ENCODE data around the gene SLC9C1. TPM values are rescaled to one million over a fixed set of nuclear protein-coding genes. Genes with fewer than 3 reads are reported as not detected.

The SLC9C1 gene
- polyA plus RNA-seq, 1 donor (not counting 4 experiments of a cell fraction or from before 2014, with no cell fraction given) = not detected

GRCh38 chr3:112289011-112289410 lies 5.0 kb downstream of the SLC9C1 start:
- no peaks in the 10 kb centered on the region for H3K9me3 ChIP-seq (ENCODE audit: control insufficient read depth, low read depth, low read length)
- H3K36me3 ChIP-seq (ENCODE audit: control insufficient read depth in 2 of 2, extremely low read depth in 1 of 2, insufficient read depth in 2 of 2, low read length in 2 of 2) = no peaks in the 10 kb centered on the region
- no peak for FAIRE-seq
- H3K9me1 ChIP-seq (ENCODE audit: control insufficient read depth, extremely low read depth, insufficient read depth, low read length) = no peaks in the 10 kb centered on the region
- TF ChIP-seq CTCF (optimal IDR thresholded peaks at IDR 0.05 in 1 of 3, IDR thresholded peaks at IDR 0.05 in 1 of 3, conservative IDR thresholded peaks at IDR 0.05 in 1 of 3; ENCODE audit: extremely low read depth in 1 of 3, insufficient read depth in 2 of 3, low read length in 3 of 3) (no peak), EZH2 (IDR thresholded peaks at IDR 0.05; ENCODE audit: low read length) (no peak)
- H3K4me3 ChIP-seq (ENCODE audit: control insufficient read depth in 2 of 3, extremely low read depth in 1 of 3, insufficient read depth in 2 of 3, low read depth in 1 of 3, low read length in 3 of 3) = no peak overlapping the region
- no peak for DNase-seq (ENCODE audit: low read depth, low spot score)
- H3K4me1 ChIP-seq (ENCODE audit: control insufficient read depth, extremely low read depth, insufficient read depth, low read length) = peaks cover 4% of the 10 kb centered on the region
- dilution Hi-C loops (cut with MboI; ENCODE audit: extremely low pct_ligation_motif_present, low sequenced_read_pairs) = no loop called here
- no peaks in the 10 kb centered on the region for H3K79me2 ChIP-seq (ENCODE audit: control insufficient read depth, insufficient read depth, low read length)
- H3K27ac ChIP-seq (ENCODE audit: control insufficient read depth, insufficient read depth, low read length) = no peak overlapping the region
- no peak overlapping the region for H2AFZ ChIP-seq (ENCODE audit: control insufficient read depth, low read length)
- H4K20me1 ChIP-seq (ENCODE audit: control insufficient read depth, extremely low read depth, insufficient read depth, low read length) = no peaks in the 10 kb centered on the region
- no peak overlapping the region for H3K9ac ChIP-seq (ENCODE audit: control insufficient read depth, extremely low read depth, insufficient read depth, low read length)
- no peaks in the 10 kb centered on the region for H3K27me3 ChIP-seq (ENCODE audit: control insufficient read depth, extremely low read depth, insufficient read depth, low read length)
- H3K4me2 ChIP-seq (ENCODE audit: control insufficient read depth, extremely low read depth, insufficient read depth, low read depth, low read length) = no peak overlapping the region

- no peaks in the 10 kb centered on the region for H3K9me3 ChIP-seq (ENCODE audit: control insufficient read depth, low read depth, low read length)
- no peak overlapping the region for H2AFZ ChIP-seq (ENCODE audit: control insufficient read depth, low read length)
- FAIRE-seq (no peak), DNase-seq (ENCODE audit: low read depth, low spot score) (no peak)
- no peak for TF ChIP-seq CTCF (optimal IDR thresholded peaks at IDR 0.05 in 1 of 3, IDR thresholded peaks at IDR 0.05 in 1 of 3, conservative IDR thresholded peaks at IDR 0.05 in 1 of 3; ENCODE audit: extremely low read depth in 1 of 3, insufficient read depth in 2 of 3, low read length in 3 of 3)
- no peak for TF ChIP-seq EZH2 (IDR thresholded peaks at IDR 0.05; ENCODE audit: low read length)
- H3K36me3 ChIP-seq (ENCODE audit: control insufficient read depth in 2 of 2, extremely low read depth in 1 of 2, insufficient read depth in 2 of 2, low read length in 2 of 2) = no peaks in the 10 kb centered on the region
- H3K9me1 ChIP-seq (ENCODE audit: control insufficient read depth, extremely low read depth, insufficient read depth, low read length) = no peaks in the 10 kb centered on the region
- H3K9ac ChIP-seq (ENCODE audit: control insufficient read depth, extremely low read depth, insufficient read depth, low read length) = no peak overlapping the region
- H4K20me1 ChIP-seq (ENCODE audit: control insufficient read depth, extremely low read depth, insufficient read depth, low read length) = no peaks in the 10 kb centered on the region
- H3K27ac ChIP-seq (ENCODE audit: control insufficient read depth, insufficient read depth, low read length) = no peak overlapping the region
- no peaks in the 10 kb centered on the region for H3K4me1 ChIP-seq (ENCODE audit: control insufficient read depth, extremely low read depth, insufficient read depth, low read length)
- H3K27me3 ChIP-seq (ENCODE audit: control insufficient read depth, extremely low read depth, insufficient read depth, low read length) = peaks cover 3% of the 10 kb centered on the region
- H3K79me2 ChIP-seq (ENCODE audit: control insufficient read depth, insufficient read depth, low read length) = no peaks in the 10 kb centered on the region
- no peak overlapping the region for H3K4me3 ChIP-seq (ENCODE audit: control insufficient read depth in 2 of 3, extremely low read depth in 1 of 3, insufficient read depth in 2 of 3, low read depth in 1 of 3, low read length in 3 of 3)
- dilution Hi-C loops (cut with MboI; ENCODE audit: extremely low pct_ligation_motif_present, low sequenced_read_pairs) = no loop called here
- H3K4me2 ChIP-seq (ENCODE audit: control insufficient read depth, extremely low read depth, insufficient read depth, low read depth, low read length) = no peak overlapping the region
These were observed 13.8 kb downstream of the SLC9C1 start for GRCh38 chr3:112280266-112280665.

Data from keratinocyte (primary cell).